Stimulated activated CD8-positive, alpha-beta memory T cell treated with anti-CD3 and anti-CD28 coated beads, Interleukin-4, amount 100 ng/mL, for 48 hours (primary cell): ENCODE measurements around the gene TAC4.

ENCODE experiments used
- DNase-seq: peaks from one replicate; pipeline ENCODE4 v3.0.0-alpha.2; 2020

Gene TAC4, protein sequence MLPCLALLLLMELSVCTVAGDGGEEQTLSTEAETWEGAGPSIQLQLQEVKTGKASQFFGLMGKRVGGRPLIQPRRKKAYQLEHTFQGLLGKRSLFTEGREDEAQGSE

DNA sequence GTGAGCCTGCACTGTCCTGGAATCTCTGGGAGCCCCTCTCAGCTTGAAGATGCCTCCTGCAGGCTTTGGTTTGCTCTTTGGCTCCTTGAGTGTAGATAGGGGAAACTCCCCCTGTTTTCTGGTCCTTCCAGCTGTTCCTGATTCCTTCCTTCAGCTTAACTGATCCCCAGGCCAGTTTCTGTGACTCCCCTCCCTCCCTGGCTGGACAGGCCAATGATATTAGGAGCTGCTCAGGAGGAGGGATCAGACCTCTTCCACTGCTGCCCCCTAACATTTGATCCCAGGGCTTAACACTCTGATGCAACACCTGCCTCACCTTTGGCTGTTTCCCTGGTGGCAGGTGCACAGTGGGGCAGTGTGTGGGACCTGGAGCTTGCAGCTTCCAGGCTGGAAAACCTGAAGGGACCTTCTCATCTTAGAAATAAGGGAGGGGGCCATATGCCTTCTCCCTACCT lies at the start of gene TAC4:
TAC4 (minus strand) TSS at position 51 of the 455 bp plus-strand sequence. CDS start 52 bp downstream, outside the sequence.
- DNase-seq = no peak

DNA sequence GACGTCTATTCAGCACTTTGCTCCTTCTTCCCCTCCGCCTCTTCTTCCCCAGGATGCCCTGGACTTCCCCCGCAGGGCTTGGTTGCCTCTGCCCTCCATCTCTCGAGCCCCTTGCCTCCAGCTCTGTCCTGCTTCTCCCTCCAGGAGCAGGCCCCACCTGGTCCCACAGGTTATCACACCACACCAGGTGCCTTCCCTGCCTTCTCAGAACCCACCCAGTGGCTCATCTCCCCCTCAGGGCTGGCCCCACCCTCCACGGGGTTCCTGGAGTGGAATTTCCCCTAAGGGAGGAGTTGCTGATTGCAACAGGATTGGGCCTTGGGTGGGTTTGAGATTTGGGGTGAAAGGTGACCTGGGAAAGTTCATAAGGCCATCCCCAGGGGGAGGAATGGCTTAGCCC lies 49.0 kb upstream of the TAC4 start:
- DNase-seq = no peak

DNA sequence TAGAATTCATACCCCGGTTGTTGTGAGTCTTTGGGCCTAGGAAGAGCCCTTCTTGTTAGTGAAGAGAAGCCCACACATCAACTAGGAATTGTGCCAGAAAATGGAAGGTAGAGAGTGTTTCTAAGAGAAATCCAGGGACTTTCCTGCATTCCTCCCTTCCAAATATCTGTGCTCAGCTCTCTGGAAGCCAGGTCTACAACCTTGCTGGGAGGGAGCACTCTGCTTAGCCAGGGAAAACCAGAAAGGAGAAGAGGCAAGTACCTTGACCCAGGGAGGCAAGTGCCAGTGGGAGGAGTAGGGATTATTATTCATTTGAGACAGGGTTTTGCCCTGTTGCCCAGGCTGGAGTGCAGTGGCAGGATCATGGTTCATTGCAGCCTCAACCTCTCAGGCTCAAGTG lies 48.4 kb upstream of the TAC4 start:
- DNase-seq = no peak

DNA sequence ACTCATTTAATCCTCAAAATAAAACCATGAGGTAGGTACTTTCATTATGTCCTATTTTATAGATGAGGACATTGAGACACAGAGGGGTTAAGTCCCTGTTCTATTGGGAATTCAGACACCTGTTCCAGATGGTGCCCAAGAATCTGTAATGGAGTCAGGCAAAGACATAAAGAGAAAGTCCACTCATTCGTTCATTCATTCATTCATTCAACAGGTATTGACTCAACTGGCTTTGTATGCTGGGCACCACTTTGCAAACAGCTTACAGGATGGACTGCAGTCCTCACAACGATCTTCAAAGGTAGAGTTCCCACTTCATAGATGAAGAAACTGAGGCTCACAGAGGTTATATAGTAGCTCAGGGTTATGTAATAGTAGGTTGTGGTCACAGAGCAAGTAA lies 47.9 kb upstream of the TAC4 start:
- DNase-seq = no peak

DNA sequence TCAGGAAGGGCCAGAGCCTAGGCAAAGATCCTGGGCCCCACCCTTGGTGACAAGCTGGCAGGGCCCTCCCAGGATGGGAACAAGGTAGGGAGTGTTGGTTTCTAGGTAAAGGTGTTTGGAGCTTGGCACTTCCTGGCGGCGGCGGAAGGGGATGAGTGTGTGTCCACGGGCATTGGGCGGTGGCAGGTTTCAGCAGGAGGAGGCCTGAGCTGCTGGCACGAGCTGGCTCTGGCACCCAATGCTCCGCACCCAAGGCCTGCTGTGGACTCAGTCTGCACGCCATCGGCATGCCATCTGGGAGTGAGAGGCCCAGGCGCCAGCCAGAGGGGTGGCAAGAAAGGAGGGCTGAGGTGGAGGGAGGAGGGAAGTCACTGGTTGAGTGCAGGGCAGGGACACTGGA lies 46.9 kb upstream of the TAC4 start:
- no peak for DNase-seq

DNA sequence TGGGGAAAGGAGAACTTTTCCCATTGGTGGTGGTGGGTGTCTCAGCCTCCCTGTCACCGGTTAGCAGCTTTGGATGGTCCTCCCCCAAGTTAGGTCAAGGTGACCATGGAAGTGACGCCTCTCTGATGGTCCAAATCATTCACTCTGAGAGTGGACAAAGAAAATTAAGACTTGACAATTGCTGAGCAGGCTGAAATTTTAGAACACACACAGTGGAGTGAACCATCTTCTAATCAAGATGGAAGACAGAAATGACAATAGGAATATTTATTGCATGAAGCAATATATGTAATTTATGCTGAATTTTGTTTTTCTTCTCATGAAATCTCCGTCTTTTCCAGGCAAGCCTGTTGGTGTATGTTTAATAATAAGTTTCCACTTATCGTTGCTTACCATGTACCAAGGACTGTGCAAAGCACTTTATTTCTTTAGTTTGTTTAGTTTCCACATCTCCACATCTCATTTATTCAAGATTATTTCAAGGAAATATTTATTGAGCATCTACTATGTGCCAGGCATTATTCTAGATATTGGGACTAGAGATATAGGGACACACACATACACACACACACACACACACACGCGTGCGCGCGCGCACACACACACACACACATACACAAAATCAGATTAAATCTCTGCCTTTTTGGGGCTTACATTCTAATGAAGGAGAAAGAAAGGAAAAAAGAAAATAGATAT lies 44.0 kb upstream of the TAC4 start:
- no peak for DNase-seq

DNA sequence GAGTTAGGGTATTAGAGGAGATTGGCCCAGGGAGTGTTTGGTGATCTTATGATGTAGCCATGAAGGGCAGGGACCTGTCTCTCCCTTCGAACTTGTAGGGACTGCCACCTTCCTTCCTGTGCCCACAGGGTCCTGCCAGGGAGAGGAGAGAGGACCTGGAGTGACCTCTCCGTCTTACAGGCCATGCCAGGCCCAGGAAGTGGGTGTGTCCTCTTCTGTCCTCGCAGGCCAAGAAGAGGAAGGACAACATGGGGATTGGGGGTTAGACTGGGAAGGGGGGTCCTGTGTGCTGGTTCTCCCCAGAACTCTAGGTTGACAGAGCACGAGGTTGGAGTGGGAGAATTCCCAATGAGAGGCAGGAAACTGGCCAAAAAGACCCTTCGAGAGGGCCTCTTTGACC lies 43.4 kb upstream of the TAC4 start:
- DNase-seq = no peak

DNA sequence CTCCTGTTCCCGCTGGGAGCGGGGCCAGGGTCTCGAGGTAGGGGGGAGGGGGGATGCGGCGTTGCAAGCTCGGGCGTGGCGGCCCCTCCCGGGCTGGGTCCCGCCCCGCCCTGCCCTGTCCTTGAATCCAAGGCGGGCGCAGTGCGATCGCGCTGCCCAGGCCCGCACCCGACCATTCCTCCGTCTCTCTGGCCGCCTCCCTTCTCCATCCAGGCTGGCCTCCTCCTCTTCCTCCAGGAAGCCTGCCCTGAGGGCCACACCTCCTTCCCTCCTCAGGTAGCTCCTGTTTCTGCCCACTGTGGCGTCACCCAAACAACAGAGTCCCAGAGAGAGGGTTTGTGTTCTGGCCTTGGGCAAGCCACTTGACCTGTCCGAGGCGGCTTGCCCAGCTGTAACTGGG lies 43.0 kb upstream of the TAC4 start:
- DNase-seq = no peak

DNA sequence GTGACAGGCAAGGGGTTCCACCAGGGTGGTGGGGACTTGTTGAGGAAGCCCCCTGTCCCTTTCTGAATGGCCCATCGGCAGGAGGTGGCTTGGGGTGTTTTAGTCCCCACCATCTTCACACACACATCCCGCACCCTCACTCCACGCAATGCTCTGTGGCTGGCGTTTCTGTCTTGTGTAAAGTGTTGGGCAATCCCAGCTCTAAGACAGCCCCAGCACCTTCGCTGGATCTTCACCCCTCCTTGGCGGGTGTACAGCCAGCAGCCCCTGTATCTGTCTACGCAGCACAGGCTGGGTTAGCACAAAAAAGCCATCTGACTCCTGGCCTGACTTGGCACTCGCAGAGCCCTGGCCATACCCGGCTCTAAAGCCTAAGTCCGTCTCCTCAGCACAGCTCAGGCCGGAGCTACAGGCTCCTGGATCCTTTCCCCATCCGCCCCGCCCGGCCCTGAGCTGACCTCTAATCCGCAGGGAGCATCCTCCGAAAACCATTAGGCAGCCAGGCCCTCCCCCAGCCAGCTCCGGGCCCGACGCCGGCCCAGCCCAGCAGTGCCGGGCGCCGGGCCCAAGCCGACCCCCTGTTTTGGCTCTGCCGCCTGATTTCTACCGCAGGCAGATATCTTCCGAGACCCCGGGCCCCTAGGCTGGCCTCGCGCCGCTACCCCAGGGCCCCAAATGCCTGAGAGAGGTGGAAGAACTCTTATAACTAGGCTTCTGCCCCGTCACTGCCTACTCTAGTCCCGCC lies 42.4 kb upstream of the TAC4 start:
- no peak for DNase-seq

DNA sequence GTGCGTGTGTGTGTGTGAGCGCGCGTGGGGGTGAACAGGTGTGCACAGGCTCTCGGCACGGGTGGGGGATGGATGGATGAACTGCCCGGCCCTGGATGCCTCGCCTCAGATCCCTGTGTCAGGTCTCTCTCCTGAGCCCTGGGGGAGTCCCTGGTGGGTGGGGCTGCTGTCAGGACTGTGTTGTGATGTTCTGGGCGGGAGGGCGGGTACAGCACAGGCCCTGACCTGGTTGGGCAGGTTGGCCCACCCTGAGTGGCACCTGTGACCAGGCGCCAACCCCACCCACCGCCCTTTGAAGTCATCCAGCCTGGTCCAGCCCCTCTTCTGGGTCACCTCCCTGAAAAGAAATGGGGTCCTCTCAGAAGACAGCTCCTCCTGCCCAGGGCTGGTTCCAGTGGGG lies 41.6 kb upstream of the TAC4 start:
- no peak for DNase-seq

DNA sequence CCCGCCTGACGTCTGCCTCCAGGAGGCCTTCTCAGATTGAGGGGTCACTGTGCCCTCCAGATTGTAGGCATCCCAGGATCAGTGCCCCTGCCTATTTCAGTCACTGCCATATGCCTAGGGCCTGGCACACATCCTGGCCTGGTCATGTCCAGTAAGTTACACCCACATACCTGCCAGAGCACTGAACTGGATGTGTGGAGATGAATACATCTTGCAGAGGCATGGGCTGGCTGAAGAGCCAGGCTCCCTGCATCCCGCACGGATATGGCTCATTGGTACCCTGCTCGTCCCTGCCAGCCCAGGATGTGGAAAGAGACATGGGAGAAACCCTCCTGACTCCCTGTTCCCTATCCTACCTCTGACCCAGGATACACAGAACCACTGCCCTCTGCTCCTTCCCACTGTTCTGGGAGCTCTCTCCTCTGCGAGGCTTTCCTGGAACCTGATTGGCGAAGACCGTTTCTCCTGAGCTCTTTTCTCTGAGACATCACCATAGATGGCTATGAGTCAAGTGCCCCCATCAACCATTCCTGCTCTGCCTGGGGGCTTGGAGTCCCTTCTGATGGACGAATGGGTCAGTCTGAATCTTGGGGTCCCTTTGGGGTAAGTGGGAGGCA lies 40.0 kb upstream of the TAC4 start:
- DNase-seq = no peak

DNA sequence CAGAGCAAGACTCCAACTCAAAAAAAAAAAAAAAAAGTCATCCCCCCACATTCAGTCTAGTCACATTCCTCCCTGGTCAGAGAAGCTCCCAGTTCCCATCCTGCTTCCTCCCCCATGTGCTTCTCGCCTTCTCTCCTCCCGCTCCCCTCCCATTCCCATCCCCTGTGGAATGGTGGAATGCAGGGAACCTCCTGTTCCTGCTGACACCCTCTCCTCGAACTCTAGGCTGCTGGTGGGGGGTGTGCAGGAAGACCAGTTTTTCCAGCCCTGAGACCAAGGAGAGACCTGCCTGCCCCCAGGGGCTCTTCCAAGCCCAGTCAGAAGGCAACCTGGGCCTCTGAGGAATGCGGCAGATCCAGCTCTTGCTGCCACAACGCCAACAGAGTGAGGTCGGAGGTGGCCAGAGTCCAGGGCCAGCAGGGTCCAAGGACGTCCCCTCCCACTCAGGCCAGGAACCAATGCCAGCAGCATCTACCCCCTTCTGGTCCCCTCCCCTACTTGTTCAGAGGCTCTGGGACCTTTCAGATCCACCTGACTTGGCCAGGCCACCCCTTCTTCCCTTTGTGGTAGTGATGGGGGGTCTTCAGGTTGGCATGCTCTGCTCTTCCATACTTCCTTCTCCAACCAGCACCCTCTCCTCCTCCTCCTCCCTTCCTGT lies 39.3 kb upstream of the TAC4 start:
- no peak for DNase-seq

DNA sequence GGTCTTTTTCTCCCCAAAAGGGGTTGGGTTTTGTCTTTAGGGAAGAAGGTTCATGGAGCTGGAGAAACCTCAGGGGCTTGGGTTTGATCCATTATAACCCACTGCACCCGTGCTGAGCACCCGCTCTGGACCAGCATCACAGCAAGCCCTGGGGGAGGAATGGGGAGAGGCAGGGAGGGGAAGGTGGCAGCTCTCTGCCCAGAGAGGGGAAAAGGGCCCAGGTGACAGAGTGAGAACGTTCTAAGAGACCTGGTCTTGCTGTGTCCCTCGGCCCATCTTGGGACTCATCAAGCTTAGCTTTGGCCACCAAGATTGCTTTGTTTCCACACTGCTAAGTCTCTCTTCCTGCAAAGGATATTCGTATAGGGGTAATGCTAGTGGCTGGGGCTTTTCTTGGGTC lies 38.2 kb upstream of the TAC4 start:
- no peak for DNase-seq

DNA sequence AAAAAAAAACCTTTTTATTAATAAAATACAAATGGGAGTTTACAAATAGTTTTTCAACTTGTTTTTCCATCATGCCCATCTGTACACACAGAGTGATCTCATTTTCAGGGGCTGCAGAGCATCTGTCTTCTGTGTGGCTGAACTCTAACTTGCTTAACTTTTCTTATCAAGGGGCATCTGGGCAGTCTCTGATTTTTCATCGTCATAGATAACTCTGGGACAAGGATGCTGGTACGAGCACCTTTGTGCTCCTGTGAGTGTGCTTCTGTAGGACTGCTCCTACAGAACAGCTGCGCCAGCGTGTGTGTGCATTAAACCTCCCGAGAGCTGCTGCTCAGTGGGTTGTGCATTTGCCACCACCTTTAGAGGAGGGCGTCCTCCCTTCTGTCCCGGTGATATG lies 34.6 kb upstream of the TAC4 start:
- DNase-seq = no peak

DNA sequence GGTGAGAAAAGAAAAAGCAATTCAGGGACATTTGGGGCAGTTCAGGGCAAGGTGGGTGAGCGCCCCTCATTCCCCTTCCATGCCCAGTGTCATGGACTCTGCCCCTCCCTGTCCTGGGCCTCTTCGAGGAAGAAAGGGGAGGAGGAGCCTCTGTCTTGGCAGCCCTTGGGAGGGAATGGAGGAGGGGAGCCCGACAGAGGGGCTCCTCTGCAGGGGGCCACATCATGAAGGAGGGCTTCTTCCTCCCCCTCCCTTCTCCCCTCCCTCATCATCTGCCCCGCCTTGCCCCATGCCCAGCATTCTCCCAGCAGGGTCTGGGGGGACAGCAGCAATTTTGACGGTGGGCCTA lies 33.2 kb upstream of the TAC4 start:
- no peak for DNase-seq

DNA sequence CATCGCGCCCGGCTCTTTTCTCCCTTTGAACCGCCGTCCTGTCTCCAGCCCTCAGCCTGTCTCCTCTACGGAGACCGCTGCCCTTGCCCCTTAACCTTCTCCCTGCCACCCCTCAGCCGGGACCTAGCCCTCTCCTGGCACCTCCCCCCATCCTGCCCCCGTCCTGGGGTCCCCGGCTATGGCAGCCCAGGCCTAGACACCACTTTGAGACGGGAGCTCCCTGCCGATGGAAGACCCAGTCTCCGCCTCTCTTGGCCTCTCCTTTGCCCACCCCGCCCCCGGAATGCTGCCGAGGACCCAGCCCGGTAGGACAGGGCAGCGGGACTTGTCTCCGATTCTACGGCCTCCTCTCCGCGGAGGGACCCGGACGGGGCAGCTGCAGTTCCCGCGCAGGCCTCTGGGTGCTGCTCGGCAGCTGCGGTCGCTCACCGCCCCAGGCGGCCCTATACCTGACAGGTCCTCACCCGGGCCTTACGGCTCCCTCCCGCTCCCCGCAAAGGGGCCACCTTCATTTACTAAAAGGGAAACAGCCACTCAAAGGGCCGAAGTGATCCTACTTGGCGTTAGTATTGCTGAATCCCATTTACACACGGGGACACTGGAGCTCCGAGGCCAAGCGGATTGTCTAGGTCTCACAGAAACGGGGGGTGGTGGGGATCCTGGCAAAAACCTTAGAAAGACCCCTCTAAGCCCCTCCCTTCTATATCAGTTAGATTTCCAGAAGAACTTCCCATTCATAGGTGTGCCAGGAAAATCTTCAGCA lies 32.6 kb upstream of the TAC4 start:
- DNase-seq = peak; percentile 86

DNA sequence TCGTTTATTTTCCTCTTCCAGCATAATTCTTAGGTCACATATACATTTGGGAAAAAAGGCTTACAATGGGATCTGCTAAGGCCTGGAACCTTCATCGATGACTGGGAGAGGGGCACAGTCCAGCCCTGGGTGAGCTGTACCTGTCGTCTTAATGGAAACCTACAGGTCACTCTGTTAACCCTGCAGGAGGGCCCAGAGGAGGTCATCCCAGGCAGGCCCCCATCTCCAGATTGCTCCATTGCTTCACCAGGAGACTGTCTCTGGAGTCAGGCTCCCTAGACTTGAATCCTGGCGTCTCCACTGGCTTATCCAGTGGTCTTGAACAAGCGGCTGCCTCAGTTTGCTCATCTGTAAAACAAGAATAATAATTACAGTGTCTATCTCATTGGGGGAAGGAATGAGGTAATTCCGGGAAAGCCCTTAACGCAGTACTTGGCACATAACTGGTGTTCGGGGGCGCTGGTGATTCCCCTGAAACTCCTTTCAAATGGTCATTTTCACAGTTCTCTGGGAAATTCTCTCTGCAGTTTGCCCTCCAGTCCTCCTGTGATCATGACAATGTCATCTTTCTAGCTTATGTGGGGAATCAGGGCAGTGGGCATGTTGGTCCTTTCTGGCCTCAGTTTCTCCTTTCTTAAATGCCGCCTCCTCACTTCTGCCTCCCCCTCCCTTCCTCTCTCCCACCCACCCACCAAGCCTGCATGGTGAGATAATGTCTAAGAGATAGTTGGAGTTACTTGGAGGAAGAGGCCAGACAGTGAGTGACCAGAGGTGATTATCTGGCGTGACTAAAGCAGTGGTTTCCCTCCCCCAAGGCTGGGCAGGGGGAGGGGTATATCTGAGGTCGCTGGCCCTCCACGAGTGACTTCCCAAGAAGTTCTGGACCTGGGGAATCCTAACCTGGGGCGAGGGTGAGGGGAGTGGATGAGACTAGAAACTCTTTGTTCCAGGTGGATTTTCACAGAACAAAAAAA lies 31.3 kb upstream of the TAC4 start:
- no peak for DNase-seq

DNA sequence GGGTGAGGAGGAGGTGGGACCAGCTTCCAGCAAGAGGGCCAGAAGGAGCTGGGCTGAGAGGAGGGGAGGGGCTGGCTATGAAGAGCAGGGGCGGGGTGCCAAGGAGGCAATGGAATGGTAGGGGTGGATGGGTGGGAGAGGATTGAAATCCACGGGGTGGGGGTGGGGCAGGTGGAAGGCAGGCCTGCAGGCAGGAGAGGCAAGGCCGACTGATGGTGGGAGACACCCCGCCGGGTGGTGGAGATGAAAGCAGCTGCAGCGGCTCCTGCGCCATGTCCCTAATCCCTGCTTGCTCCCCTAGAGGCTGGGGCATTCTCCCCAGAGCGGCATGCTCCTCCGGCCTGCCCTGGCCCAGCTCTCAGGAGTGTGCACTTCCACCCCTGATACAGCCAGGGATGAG lies 27.8 kb upstream of the TAC4 start:
- DNase-seq = no peak

DNA sequence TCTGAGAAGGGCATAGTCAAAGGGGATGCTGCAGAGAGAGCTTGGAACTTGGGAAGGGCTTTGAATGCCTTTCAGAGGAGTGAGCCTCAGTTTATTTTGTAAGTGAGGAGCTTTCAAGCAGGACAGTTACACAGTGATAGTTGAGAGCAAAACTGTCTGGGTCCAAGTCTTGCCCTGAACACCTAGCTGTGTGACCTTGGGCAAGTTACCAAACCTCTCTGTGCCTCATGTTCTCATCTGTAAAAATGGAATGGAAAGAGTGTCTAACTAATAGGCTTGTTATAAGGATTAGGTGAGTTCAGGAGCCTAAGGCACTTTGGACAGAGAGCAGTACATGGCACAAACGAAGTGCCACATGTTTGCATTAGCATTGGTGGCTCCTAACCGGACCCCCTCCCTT lies 27.0 kb upstream of the TAC4 start:
- no peak for DNase-seq

DNA sequence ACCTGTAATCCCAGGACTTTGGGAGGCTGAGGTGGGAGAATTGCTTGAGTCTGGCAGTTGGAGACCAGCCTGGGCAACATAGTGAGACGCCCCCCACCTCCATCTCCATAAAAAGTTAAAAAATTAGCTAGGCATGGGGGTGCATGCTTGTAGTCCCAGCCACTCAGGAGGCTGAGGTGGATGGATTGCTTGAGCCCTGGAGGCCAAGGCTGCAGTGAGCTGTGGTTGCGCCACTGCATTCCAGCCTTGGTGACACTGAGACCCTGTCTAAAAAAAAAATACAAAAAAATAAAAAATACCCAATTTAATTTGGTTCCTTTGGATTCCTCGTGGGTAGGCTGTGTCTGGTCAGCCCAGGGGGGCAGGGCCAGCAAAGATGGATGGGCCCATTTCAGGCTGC lies 26.1 kb upstream of the TAC4 start:
- no peak for DNase-seq

DNA sequence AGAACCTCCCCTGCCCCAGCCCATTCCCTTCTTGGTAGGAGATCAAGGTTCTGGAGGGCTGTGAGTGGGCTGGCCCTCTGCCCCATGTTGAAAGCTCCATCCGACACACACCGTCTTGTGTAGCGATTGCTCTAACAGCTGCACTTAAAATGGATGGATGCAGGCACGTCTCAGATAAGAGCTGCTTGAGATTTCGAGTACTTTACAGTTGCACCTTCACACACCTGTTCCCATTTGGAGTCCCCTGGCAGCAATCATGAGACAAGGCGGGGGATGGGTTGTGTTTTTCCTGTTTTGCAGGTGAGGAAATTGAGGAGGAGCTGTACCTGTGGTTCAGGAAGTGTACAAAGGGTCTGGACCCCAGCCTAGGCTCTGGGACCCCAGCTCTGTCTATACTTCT lies 25.6 kb upstream of the TAC4 start:
- DNase-seq = no peak
